HG02642 (cell line): Measurements from ENCODE around the gene CCDC33.

Experiments
- ATAC-seq: cut with Tn5 transposase; IDR thresholded peaks from one replicate; pipeline ENCODE4 v1.9.1; 2021; ENCODE audit warnings: mild to moderate bottlenecking; ENCODE audit not compliant: unreplicated experiment, poor library complexity

Gene CCDC33

GRCh38 chr15:74235962-74236361, at the start of gene CCDC33:
Gene CCDC33 (plus strand): TSS chr15:74236326. CDS start chr15:74236720, 394 bp downstream.
- no peak for ATAC-seq

DNA sequence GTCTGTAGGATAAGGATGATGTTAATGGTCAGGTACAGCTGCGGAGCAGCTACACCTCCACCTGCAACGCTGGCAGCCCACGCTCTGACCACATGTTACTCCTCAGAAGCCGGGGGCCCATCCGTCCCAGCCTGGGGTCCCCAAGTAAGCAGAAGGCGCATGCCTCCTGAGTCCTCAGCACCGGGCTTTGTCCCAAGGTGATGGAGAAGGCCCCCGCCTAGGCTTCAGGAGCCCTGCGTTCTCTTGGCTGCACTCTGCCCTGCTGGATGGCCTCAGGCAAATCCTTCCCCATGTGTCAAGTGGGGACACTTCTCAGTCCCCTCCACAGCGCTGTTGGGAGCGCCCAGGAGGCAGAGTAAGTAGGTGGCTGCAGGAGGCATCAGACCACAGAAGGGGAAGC, 47.9 kb upstream of the CCDC33 start:
- no peak for ATAC-seq

- no peak for ATAC-seq
Measured at GRCh38 chr15:74191798-74192197, 44.3 kb upstream of the CCDC33 start.

DNA sequence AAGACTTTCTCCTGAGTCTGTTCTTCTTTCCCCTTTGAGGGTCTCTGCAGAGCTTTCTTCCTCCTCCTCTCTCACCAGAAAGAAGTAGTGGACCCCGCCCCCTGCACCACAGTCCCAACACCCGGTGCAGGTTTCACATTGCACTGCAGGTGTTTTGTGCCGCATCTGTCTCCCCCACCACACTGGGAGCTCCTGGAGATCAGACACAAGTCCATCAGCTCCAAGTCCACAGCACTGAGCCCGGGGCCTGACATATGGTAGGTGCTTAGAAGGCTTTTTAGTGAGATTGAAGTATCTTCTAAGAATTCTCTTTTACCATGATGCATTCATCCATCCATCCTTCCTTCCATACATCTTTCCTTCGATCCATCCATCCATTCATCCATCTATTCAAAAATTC, 43.4 kb upstream of the CCDC33 start:
- ATAC-seq, result no peak

- ATAC-seq, result no peak
Measured at GRCh38 chr15:74193299-74193718, 42.8 kb upstream of the CCDC33 start.

GRCh38 chr15:74193905-74194304, 42.2 kb upstream of the CCDC33 start:
- ATAC-seq, result no peak

- no peak for ATAC-seq
Measured at GRCh38 chr15:74194572-74195559, 41.3 kb upstream of the CCDC33 start.

- no peak for ATAC-seq
Measured at GRCh38 chr15:74196175-74196574, 40.0 kb upstream of the CCDC33 start.

DNA sequence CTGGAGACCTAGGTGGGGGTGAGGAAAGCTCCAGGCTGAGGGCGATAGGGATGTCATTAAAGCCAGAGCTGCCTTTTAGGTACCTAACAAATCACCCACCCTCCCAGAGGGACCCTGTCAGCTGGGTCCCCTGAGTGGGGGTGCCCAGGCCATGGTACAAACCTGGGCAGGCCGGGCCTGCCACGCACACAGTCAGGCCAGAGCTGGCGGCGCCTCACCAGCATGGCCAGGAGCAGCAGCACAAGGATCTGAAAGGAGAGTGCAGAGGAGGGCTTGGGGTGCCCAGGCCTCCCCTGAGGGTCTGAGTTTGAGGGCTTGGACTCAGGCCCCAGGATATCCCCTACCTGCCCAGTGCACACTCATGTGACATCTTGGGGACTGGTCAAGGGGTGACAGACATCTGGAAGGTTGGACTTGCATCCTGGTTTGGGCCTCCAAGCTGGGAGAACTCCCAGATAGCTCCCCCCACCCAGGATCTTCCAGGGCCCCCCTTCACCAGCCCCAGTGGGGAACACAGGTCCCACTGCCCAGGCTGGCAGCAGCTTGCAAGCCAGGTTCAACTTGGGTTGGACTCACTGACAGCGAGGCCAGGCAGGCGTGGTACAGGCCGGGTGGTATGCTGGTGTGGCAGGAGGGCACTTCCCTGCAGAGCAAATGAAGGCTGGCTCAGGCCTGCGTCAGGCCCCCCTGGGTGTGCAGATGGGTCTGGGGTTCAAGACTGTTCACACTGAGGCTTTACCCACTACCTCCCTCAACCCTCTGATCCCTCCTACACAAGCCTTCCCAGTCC, 38.8 kb upstream of the CCDC33 start:
- no peak for ATAC-seq

DNA sequence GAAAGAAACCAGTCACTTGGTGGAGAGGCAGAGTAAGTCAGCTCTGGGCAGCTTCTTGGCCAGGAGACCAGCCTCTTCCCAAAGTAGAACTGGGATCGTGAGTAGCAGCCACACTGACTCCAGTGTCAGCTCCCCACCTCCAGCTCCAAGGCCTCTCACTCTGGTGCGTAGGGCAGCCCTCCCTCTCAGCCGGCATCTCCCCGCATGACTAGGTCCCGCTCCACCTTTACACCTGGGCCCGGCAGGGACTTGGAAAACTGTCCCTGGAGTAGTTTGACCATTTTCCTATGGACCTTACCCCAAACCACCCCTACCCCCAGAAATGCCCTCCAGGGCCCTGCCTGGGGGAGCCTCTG, 36.9 kb upstream of the CCDC33 start:
- ATAC-seq, result no peak

DNA sequence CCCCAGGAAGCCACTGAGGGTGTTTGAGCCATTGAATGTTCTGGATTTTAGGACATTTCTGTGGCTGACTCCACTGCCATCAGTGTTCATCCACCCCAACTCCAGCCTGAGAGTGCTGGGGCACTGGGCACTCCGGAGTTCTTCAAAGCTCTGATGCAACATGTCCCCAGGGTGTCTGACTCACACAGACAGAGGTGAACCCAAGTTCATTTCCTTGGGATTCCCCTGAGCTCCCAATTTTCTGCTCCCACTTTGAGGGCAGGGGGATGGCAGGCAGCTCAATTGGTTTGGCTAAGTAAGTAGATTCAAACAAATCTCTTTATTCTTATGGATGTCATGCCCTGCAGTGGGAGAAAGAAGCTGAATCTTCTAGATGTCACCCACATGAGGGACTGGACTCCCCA, 35.7 kb upstream of the CCDC33 start:
- ATAC-seq, result no peak

GRCh38 chr15:74200871-74201419, 35.2 kb upstream of the CCDC33 start:
- ATAC-seq, result no peak

- no peak for ATAC-seq
Measured at GRCh38 chr15:74201710-74202420, 34.3 kb upstream of the CCDC33 start.

- ATAC-seq, result no peak
Measured at GRCh38 chr15:74202452-74203401, 33.4 kb upstream of the CCDC33 start, which contains the start of gene STRA6. Gene STRA6 (minus strand): TSS chr15:74202787. CDS start chr15:74202267, 520 bp downstream.

GRCh38 chr15:74203914-74204431, 32.2 kb upstream of the CCDC33 start:
- ATAC-seq, result no peak

DNA sequence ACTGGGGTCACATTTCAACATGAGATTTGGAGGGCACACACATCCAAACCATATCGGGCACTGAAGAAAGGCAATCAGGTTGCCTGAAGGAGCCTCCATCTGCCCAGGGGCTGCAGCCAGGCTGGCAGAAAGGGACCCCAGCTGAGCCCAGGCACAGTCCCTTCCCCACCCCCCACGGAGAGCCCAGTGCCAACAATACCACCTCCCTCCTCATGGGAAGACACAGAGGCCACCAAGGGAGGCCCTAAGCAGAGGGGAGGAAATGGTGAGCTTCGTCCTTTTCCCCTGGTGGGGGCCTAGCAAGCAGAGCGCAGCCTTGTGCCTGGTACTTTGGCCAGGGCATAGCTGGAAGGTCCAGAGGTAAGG, 30.6 kb upstream of the CCDC33 start:
- ATAC-seq, result no peak

- no peak for ATAC-seq
Measured at GRCh38 chr15:74206801-74207281, 29.3 kb upstream of the CCDC33 start.

- ATAC-seq, result no peak
Measured at GRCh38 chr15:74207652-74208440, 28.3 kb upstream of the CCDC33 start.
